ENCODE measurements around the gene FGD4. TPM values are rescaled to one million over a fixed set of nuclear protein-coding genes. Genes with fewer than 3 reads are reported as not detected.
"Not testable (repeated sequence)": the region's sequence is repeated elsewhere in the genome, so short reads cannot be mapped to it uniquely, and the experiment has no call there.

FGD4 gene
- total RNA-seq, 2 donors from 2014 or later: 0.09 to 1.7 TPM

- DNase-seq (no peak), ATAC-seq (replicated peaks in 1 of 2) (no peak)
- H3K4me3 Mint-ChIP-seq: no peak overlapping the region
- no peaks in the 10 kb centered on the region for H3K4me1 Mint-ChIP-seq (ENCODE audit: low read depth)
- no peaks in the 10 kb centered on the region for H3K27me3 Mint-ChIP-seq (ENCODE audit: low read depth)
- no peak overlapping the region for H3K27ac Mint-ChIP-seq
- H3K9me3 Mint-ChIP-seq: no peaks in the 10 kb centered on the region
- no peaks in the 10 kb centered on the region for H3K36me3 Mint-ChIP-seq (ENCODE audit: insufficient read depth in 2 of 2)
These were observed 97.6 kb downstream of the FGD4 start for GRCh38 chr12:32496946-32497345.

- no peaks in the 10 kb centered on the region for H3K27me3 Mint-ChIP-seq (ENCODE audit: low read depth)
- no peak overlapping the region for H3K27ac Mint-ChIP-seq
- no peaks in the 10 kb centered on the region for H3K9me3 Mint-ChIP-seq
- no peak overlapping the region for H3K4me3 Mint-ChIP-seq
- DNase-seq (no peak), ATAC-seq (replicated peaks in 1 of 2) (no peak)
- H3K36me3 Mint-ChIP-seq (ENCODE audit: insufficient read depth in 2 of 2): no peaks in the 10 kb centered on the region
- no peaks in the 10 kb centered on the region for H3K4me1 Mint-ChIP-seq (ENCODE audit: low read depth)
These were observed 98.5 kb downstream of the FGD4 start for GRCh38 chr12:32497864-32498263.

- H3K9me3 Mint-ChIP-seq: no peaks in the 10 kb centered on the region
- H3K27me3 Mint-ChIP-seq (ENCODE audit: low read depth): no peaks in the 10 kb centered on the region
- no peak for DNase-seq
- H3K27ac Mint-ChIP-seq: no peak overlapping the region
- no peaks in the 10 kb centered on the region for H3K4me1 Mint-ChIP-seq (ENCODE audit: low read depth)
- no peak overlapping the region for H3K4me3 Mint-ChIP-seq
- H3K36me3 Mint-ChIP-seq (ENCODE audit: insufficient read depth in 2 of 2): no peaks in the 10 kb centered on the region
- no peak for ATAC-seq (replicated peaks in 1 of 2)
These were observed 99.7 kb downstream of the FGD4 start for GRCh38 chr12:32499048-32499447.

GRCh38 chr12:32501835-32502333 is 102.5 kb downstream of the FGD4 start:
- no peak overlapping the region for H3K4me3 Mint-ChIP-seq
- H3K36me3 Mint-ChIP-seq (ENCODE audit: insufficient read depth in 2 of 2): no peaks in the 10 kb centered on the region
- H3K27me3 Mint-ChIP-seq (ENCODE audit: low read depth): no peaks in the 10 kb centered on the region
- H3K4me1 Mint-ChIP-seq (ENCODE audit: low read depth): no peaks in the 10 kb centered on the region
- H3K27ac Mint-ChIP-seq: no peak overlapping the region
- no peak for ATAC-seq (replicated peaks in 1 of 2)
- H3K9me3 Mint-ChIP-seq: no peaks in the 10 kb centered on the region
- no peak for DNase-seq

GRCh38 chr12:32502693-32503502 is 103.5 kb downstream of the FGD4 start:
- H3K27ac Mint-ChIP-seq: no peak overlapping the region
- no peaks in the 10 kb centered on the region for H3K9me3 Mint-ChIP-seq
- DNase-seq: no peak
- H3K27me3 Mint-ChIP-seq (ENCODE audit: low read depth): no peaks in the 10 kb centered on the region
- no peak for ATAC-seq (replicated peaks in 1 of 2)
- H3K4me1 Mint-ChIP-seq (ENCODE audit: low read depth): no peaks in the 10 kb centered on the region
- H3K36me3 Mint-ChIP-seq (ENCODE audit: insufficient read depth in 2 of 2): no peaks in the 10 kb centered on the region
- no peak overlapping the region for H3K4me3 Mint-ChIP-seq

- H3K4me1 Mint-ChIP-seq (ENCODE audit: low read depth): no peaks in the 10 kb centered on the region
- H3K27ac Mint-ChIP-seq: no peak overlapping the region
- no peaks in the 10 kb centered on the region for H3K27me3 Mint-ChIP-seq (ENCODE audit: low read depth)
- ATAC-seq (replicated peaks in 1 of 2) (no peak), DNase-seq (no peak)
- H3K4me3 Mint-ChIP-seq: no peak overlapping the region
- no peaks in the 10 kb centered on the region for H3K36me3 Mint-ChIP-seq (ENCODE audit: insufficient read depth in 2 of 2)
- H3K9me3 Mint-ChIP-seq: no peaks in the 10 kb centered on the region
These were observed 104.4 kb downstream of the FGD4 start for GRCh38 chr12:32503730-32504129.

- Mint-ChIP-seq H3K27me3 (ENCODE audit: low read depth) (no peaks in the 10 kb centered on the region), H3K4me3 (no peak overlapping the region), H3K27ac (no peak overlapping the region), H3K9me3 (no peaks in the 10 kb centered on the region), H3K4me1 (ENCODE audit: low read depth) (no peaks in the 10 kb centered on the region), H3K36me3 (ENCODE audit: insufficient read depth in 2 of 2) (no peaks in the 10 kb centered on the region)
- no peak for ATAC-seq (replicated peaks in 1 of 2)
- no peak for DNase-seq
These were observed 105.2 kb downstream of the FGD4 start for GRCh38 chr12:32504591-32504990.

GRCh38 chr12:32505067-32505945 is 105.9 kb downstream of the FGD4 start:
- H3K9me3 Mint-ChIP-seq: no peaks in the 10 kb centered on the region
- no peak overlapping the region for H3K27ac Mint-ChIP-seq
- H3K36me3 Mint-ChIP-seq (ENCODE audit: insufficient read depth in 2 of 2): no peaks in the 10 kb centered on the region
- DNase-seq (no peak), ATAC-seq (replicated peaks in 1 of 2) (no peak)
- H3K4me3 Mint-ChIP-seq: no peak overlapping the region
- H3K27me3 Mint-ChIP-seq (ENCODE audit: low read depth): no peaks in the 10 kb centered on the region
- no peaks in the 10 kb centered on the region for H3K4me1 Mint-ChIP-seq (ENCODE audit: low read depth)

- not testable (repeated sequence) for DNase-seq; H3K27me3 Mint-ChIP-seq (ENCODE audit: low read depth); H3K27ac Mint-ChIP-seq; H3K4me1 Mint-ChIP-seq (ENCODE audit: low read depth); H3K4me3 Mint-ChIP-seq; ATAC-seq (replicated peaks in 1 of 2); H3K9me3 Mint-ChIP-seq; H3K36me3 Mint-ChIP-seq (ENCODE audit: insufficient read depth in 2 of 2)
These were observed 108.0 kb downstream of the FGD4 start for GRCh38 chr12:32507096-32507941.

- Mint-ChIP-seq H3K27me3 (ENCODE audit: low read depth) (peaks cover 7% of the 10 kb centered on the region), H3K9me3 (no peaks in the 10 kb centered on the region), H3K4me3 (no peak overlapping the region), H3K4me1 (ENCODE audit: low read depth) (no peaks in the 10 kb centered on the region), H3K36me3 (ENCODE audit: insufficient read depth in 2 of 2) (no peaks in the 10 kb centered on the region), H3K27ac (no peak overlapping the region)
- no peak for DNase-seq
- no peak for ATAC-seq (replicated peaks in 1 of 2)
These were observed 108.6 kb downstream of the FGD4 start for GRCh38 chr12:32507942-32508320.

GRCh38 chr12:32508626-32509025 is 109.3 kb downstream of the FGD4 start:
- ATAC-seq (replicated peaks in 1 of 2): no peak
- no peak for DNase-seq
- no peaks in the 10 kb centered on the region for H3K9me3 Mint-ChIP-seq
- H3K27ac Mint-ChIP-seq: no peak overlapping the region
- H3K36me3 Mint-ChIP-seq (ENCODE audit: insufficient read depth in 2 of 2): no peaks in the 10 kb centered on the region
- peaks cover 13% of the 10 kb centered on the region for H3K27me3 Mint-ChIP-seq (ENCODE audit: low read depth)
- H3K4me1 Mint-ChIP-seq (ENCODE audit: low read depth): no peaks in the 10 kb centered on the region
- no peak overlapping the region for H3K4me3 Mint-ChIP-seq

GRCh38 chr12:32509328-32510091 is 110.2 kb downstream of the FGD4 start:
- ATAC-seq (replicated peaks in 1 of 2) (no peak), DNase-seq (no peak)
- H3K9me3 Mint-ChIP-seq: no peaks in the 10 kb centered on the region
- no peaks in the 10 kb centered on the region for H3K36me3 Mint-ChIP-seq (ENCODE audit: insufficient read depth in 2 of 2)
- H3K27me3 Mint-ChIP-seq (ENCODE audit: low read depth): peaks cover 13% of the 10 kb centered on the region
- H3K27ac Mint-ChIP-seq: no peak overlapping the region
- no peak overlapping the region for H3K4me3 Mint-ChIP-seq
- no peaks in the 10 kb centered on the region for H3K4me1 Mint-ChIP-seq (ENCODE audit: low read depth)

All from activated T-cell treated with anti-CD3 and anti-CD28 coated beads, Interleukin-2, amount 50 U/mL, for 72 hours (primary cell).